HepG2 (cell line): ENCODE results near the gene ARVCF. TPM values are rescaled to one million over a fixed set of nuclear protein-coding genes. Genes with fewer than 3 reads are reported as not detected.

ENCODE experiments used
- ATAC-seq: fragments of 200-7000 bp; cut with Tn5 transposase; 3 replicates; pipeline ENCODE4 v1.9.1; 2020; ENCODE audit warnings: mild to moderate bottlenecking, moderate library complexity
- BruUV-seq: library from RNA; stranded (reverse); fragments of 400-500 nt; replicated peaks from 2 replicates; lab custom pipeline; 2021; lab: Mats Ljungman, UMichigan
- CTCF ChIA-PET: fragments of 300-600 bp; formaldehyde crosslinking; extraction: SDS; loops from one replicate; lab custom pipeline; 2021; ENCODE audit warnings: low total read pairs, inconsistent platforms, low intra/inter-chr PET ratio; lab: Yijun Ruan, JAX
- POLR2A ChIA-PET: fragments of 350-600 bp; sonication (Branson Sonifier 250); formaldehyde crosslinking; loops from one replicate; lab custom pipeline; 2020; ENCODE audit warnings: antibody characterized with exemption, inconsistent platforms; lab: Yijun Ruan, JAX
- DNase-seq: peaks from one replicate; pipeline ENCODE4 v3.0.0-alpha.2; 2015; ENCODE audit warnings: low spot score
- FAIRE-seq: peaks from 3 replicates; lab custom pipeline; 2011; peaks lifted over from hg19 to GRCh38; lab: Jason Lieb, UNC
- H2AFZ ChIP-seq: one replicate; pipeline ENCODE4 v1.6.1; 2011; ENCODE audit warnings: low read length, inconsistent platforms
- H3K27ac ChIP-seq: fragments of 300-600 bp; 3 replicates; pipeline ENCODE4 v1.8.0; 2011; ENCODE audit warnings: mixed run types, mild to moderate bottlenecking, mixed read lengths, low read length, inconsistent platforms; ENCODE audit not compliant: insufficient read depth; ENCODE audit errors: extremely low read length
- H3K27me3 ChIP-seq, 2 experiments: fragments of 200-600 bp in 1 of 2; 2 replicates in 1 of 2; 3 replicates in 1 of 2; pipeline versions ENCODE4 v1.6.0 to v1.8.0; 2011; ENCODE audit warnings: low read length in 2 of 2, mild to moderate bottlenecking in 2 of 2, moderate library complexity in 2 of 2, inconsistent platforms in 1 of 2; ENCODE audit not compliant: insufficient read depth in 2 of 2, control insufficient read depth in 1 of 2
- H3K36me3 ChIP-seq, 2 experiments: fragments of 200-600 bp in 1 of 2; replicated peaks in 1 of 2; 2 replicates in 1 of 2; 3 replicates in 1 of 2; pipeline versions ENCODE4 v1.5.1 to v1.8.0; 2011; ENCODE audit warnings: low read length in 2 of 2, inconsistent platforms in 1 of 2; ENCODE audit not compliant: insufficient read depth in 2 of 2, control insufficient read depth in 1 of 2
- H3K4me1 ChIP-seq: 2 replicates; pipeline ENCODE4 v1.5.1; 2012; ENCODE audit warnings: low read length, inconsistent platforms; ENCODE audit not compliant: insufficient read depth
- H3K4me2 ChIP-seq: 2 replicates; pipeline ENCODE4 v1.6.0; 2011; ENCODE audit warnings: low read depth, low read length, inconsistent platforms
- H3K4me3 ChIP-seq, 3 experiments: fragments of 200-600 bp in 1 of 3; sonication (generic), shearing (Covaris generic) in 1 of 3; replicated peaks in 1 of 3; 2 replicates each; pipeline ENCODE4 v1.5.1; 2011 to 2016; ENCODE audit warnings: low read length in 3 of 3, inconsistent platforms in 2 of 3, low read depth in 2 of 3, mild to moderate bottlenecking in 2 of 3, control low read depth in 1 of 3, mixed read lengths in 1 of 3; ENCODE audit not compliant: insufficient read depth in 1 of 3
- H3K79me2 ChIP-seq: one replicate; pipeline ENCODE4 v1.6.1; 2011; ENCODE audit warnings: low read length, inconsistent platforms; ENCODE audit not compliant: insufficient read depth
- H3K9ac ChIP-seq: 2 replicates; pipeline ENCODE4 v1.6.0; 2011; ENCODE audit warnings: mild to moderate bottlenecking, low read depth, low read length, inconsistent platforms; ENCODE audit not compliant: insufficient read depth
- H3K9me3 ChIP-seq: 2 replicates; pipeline ENCODE4 v1.5.1; 2012; ENCODE audit warnings: mild to moderate bottlenecking, low read length
- H4K20me1 ChIP-seq: 2 replicates; pipeline ENCODE4 v1.6.0; 2011; ENCODE audit warnings: inconsistent platforms, mild to moderate bottlenecking, low read length, moderate library complexity; ENCODE audit not compliant: insufficient read depth
- BRCA1 ChIP-seq: sonication (generic); formaldehyde crosslinking; IDR thresholded peaks from 2 replicates; pipeline ENCODE4 v1.4.0; 2020; ENCODE audit warnings: missing genetic modification reagents
- FOXA3 ChIP-seq: IDR thresholded peaks from 2 replicates; pipeline ENCODE4 v1.6.1; 2016; ENCODE audit warnings: missing genetic modification reagents, missing compliant biosample characterization
- HOXD1 ChIP-seq: sonication (generic); formaldehyde crosslinking; IDR thresholded peaks from 2 replicates; pipeline ENCODE4 v1.5.0; 2020; ENCODE audit warnings: missing genetic modification reagents
- JUN ChIP-seq: sonication (generic); formaldehyde crosslinking; IDR thresholded peaks from 2 replicates; pipeline ENCODE4 v1.4.0; 2020; ENCODE audit warnings: mild to moderate bottlenecking, missing genetic modification reagents
- MIER2 ChIP-seq: IDR thresholded peaks from 2 replicates; pipeline ENCODE4 v1.6.1; 2016; ENCODE audit warnings: missing biosample characterization, missing genetic modification reagents
- ZFP82 ChIP-seq: sonication (generic); formaldehyde crosslinking; IDR thresholded peaks from 2 replicates; pipeline ENCODE4 v1.5.1; 2020; ENCODE audit warnings: mild to moderate bottlenecking, missing genetic modification reagents, borderline replicate concordance
- WGBS: methylation state at CpG from one replicate; pipeline ENCODE4 v1.1.6; 2017; ENCODE audit warnings: low lambda C conversion rate; 5-methylcytosine and 5-hydroxymethylcytosine counted together
- in situ Hi-C: cut with HindIII; loops from 2 replicates; pipeline ENCODE4 v1.10.0; 2017; ENCODE audit warnings: low pct_unique_long_range_greater_than_20kb; ENCODE audit not compliant: extremely low pct_ligation_motif_present
- intact Hi-C: fragments of 100-400 bp; cut with micrococcal nuclease; formaldehyde crosslinking; loops from one replicate; pipeline ENCODE4 v1.10.0; 2022; ENCODE audit not compliant: unreplicated experiment
- polyA plus RNA-seq, 8 experiments: library from polyadenylated mRNA; depleted of rRNA in 3 of 8; stranded (reverse) in 7 of 8; unstranded in 1 of 8; fragments of >200 nt; fragmentation: Illumina TruSeq in 4 of 8; extraction: Trizol in 4 of 8; gene quantifications; 2 replicates each; pipeline versions ENCODE4 v1.2.1 to v1.2.3, GENCODE V29; 2011 to 2016; ENCODE audit warnings: low read depth in 4 of 8, missing spikeins in 1 of 8, mixed read lengths in 1 of 8; ENCODE audit not compliant: insufficient read depth in 1 of 8
- total RNA-seq, 5 experiments: library from RNA; depleted of rRNA; stranded (reverse); fragments of >200 nt; fragmentation: Illumina TruSeq; extraction: Trizol; gene quantifications; 2 replicates each; pipeline ENCODE4 v1.2.3, GENCODE V29; 2016; ENCODE audit warnings: low read depth in 1 of 5
- TF ChIP-seq, protein P1 (sequence below): sonication (generic); formaldehyde crosslinking; IDR thresholded peaks from 2 replicates; pipeline ENCODE4 v1.8.1; 2023; ENCODE audit warnings: mild to moderate bottlenecking, missing genetic modification reagents
- TF ChIP-seq, protein P2 (sequence below): sonication (generic); formaldehyde crosslinking; IDR thresholded peaks from 2 replicates; pipeline ENCODE4 v1.5.0; 2020; ENCODE audit warnings: mild to moderate bottlenecking, missing genetic modification reagents
- TF ChIP-seq, protein P3 (sequence below): sonication (generic); formaldehyde crosslinking; IDR thresholded peaks from 2 replicates; pipeline ENCODE4 v1.5.1; 2020; ENCODE audit warnings: missing genetic modification reagents, mild to moderate bottlenecking, borderline replicate concordance
- TF ChIP-seq, protein P4 (sequence below): IDR thresholded peaks from 2 replicates; pipeline ENCODE4 v1.6.1; 2018; ENCODE audit warnings: missing genetic modification reagents
- TF ChIP-seq, protein P5 (sequence below): conservative IDR thresholded peaks from 2 replicates; pipeline ENCODE4 v1.6.1; 2018; ENCODE audit warnings: missing genetic modification reagents
- TF ChIP-seq, protein P6 (sequence below): IDR thresholded peaks from 2 replicates; pipeline ENCODE4 v1.6.1; 2016; ENCODE audit warnings: low read depth, borderline replicate concordance

Gene ARVCF
- total and polyA plus RNA-seq, 2 of the 13 experiments (the other 11 are each of a cell fraction or from before 2014, with no cell fraction given), result 16.4 to 17.7 TPM

DNA sequence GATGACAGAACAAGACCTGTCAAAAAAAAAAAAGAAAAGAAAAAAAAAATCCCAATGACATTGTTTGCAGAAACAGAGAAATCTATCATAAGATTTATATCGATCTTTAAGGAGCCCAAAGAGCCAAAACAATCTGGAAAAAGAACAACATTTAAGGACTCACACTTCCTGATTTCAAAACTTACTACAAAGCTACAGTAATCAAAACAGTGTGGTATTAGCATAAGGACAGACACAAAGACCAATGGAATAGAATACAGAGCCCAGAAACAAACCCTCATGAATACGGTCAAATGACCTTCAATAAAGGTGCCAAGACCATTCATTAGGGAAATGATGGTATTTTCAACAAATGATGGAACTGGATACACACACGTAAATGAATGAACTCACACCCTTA lies 12.2 kb downstream of the ARVCF start (continued):
- TF ChIP-seq, protein P1, sequence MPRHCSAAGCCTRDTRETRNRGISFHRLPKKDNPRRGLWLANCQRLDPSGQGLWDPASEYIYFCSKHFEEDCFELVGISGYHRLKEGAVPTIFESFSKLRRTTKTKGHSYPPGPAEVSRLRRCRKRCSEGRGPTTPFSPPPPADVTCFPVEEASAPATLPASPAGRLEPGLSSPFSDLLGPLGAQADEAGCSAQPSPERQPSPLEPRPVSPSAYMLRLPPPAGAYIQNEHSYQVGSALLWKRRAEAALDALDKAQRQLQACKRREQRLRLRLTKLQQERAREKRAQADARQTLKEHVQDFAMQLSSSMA (CRISPR knock-in tag), result no peak

DNA sequence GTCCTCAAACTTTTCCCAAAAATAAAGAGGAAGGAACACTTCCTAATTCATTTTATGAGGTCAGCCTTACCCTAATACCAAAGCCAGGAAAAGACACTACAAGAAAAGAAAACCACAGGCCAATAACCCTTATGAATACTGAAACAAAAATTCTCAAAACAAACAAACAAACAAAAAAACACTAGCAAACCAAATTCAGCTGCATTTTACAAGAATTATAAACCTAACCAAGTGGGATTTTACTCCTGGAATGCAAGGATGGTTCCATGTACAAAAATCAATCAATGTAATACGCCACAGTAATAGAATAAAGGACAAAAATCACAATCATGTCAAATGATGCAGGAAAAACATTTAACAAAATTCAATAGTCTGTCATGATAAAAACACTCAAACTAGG lies 13.3 kb downstream of the ARVCF start:
- H3K4me3 ChIP-seq, result no peak overlapping the region
- no peaks in the 10 kb centered on the region; the same call in 1 of the 2 replicates for H4K20me1 ChIP-seq
- peak; percentile 4 for FAIRE-seq
- TF ChIP-seq, protein P2, sequence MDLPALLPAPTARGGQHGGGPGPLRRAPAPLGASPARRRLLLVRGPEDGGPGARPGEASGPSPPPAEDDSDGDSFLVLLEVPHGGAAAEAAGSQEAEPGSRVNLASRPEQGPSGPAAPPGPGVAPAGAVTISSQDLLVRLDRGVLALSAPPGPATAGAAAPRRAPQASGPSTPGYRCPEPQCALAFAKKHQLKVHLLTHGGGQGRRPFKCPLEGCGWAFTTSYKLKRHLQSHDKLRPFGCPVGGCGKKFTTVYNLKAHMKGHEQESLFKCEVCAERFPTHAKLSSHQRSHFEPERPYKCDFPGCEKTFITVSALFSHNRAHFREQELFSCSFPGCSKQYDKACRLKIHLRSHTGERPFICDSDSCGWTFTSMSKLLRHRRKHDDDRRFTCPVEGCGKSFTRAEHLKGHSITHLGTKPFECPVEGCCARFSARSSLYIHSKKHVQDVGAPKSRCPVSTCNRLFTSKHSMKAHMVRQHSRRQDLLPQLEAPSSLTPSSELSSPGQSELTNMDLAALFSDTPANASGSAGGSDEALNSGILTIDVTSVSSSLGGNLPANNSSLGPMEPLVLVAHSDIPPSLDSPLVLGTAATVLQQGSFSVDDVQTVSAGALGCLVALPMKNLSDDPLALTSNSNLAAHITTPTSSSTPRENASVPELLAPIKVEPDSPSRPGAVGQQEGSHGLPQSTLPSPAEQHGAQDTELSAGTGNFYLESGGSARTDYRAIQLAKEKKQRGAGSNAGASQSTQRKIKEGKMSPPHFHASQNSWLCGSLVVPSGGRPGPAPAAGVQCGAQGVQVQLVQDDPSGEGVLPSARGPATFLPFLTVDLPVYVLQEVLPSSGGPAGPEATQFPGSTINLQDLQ, result no peak
- TF ChIP-seq, protein P3, sequence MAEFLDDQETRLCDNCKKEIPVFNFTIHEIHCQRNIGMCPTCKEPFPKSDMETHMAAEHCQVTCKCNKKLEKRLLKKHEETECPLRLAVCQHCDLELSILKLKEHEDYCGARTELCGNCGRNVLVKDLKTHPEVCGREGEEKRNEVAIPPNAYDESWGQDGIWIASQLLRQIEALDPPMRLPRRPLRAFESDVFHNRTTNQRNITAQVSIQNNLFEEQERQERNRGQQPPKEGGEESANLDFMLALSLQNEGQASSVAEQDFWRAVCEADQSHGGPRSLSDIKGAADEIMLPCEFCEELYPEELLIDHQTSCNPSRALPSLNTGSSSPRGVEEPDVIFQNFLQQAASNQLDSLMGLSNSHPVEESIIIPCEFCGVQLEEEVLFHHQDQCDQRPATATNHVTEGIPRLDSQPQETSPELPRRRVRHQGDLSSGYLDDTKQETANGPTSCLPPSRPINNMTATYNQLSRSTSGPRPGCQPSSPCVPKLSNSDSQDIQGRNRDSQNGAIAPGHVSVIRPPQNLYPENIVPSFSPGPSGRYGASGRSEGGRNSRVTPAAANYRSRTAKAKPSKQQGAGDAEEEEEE (CRISPR knock-in tag), result no peak
- TF ChIP-seq ZFP82 (CRISPR knock-in tag) (no peak), HOXD1 (CRISPR knock-in tag) (no peak), MIER2 (CRISPR knock-in tag) (no peak), JUN (CRISPR knock-in tag) (no peak), FOXA3 (CRISPR knock-in tag) (no peak), BRCA1 (CRISPR knock-in tag) (no peak)
- TF ChIP-seq, protein P4, sequence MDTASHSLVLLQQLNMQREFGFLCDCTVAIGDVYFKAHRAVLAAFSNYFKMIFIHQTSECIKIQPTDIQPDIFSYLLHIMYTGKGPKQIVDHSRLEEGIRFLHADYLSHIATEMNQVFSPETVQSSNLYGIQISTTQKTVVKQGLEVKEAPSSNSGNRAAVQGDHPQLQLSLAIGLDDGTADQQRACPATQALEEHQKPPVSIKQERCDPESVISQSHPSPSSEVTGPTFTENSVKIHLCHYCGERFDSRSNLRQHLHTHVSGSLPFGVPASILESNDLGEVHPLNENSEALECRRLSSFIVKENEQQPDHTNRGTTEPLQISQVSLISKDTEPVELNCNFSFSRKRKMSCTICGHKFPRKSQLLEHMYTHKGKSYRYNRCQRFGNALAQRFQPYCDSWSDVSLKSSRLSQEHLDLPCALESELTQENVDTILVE, result no peak
- TF ChIP-seq, protein P5, sequence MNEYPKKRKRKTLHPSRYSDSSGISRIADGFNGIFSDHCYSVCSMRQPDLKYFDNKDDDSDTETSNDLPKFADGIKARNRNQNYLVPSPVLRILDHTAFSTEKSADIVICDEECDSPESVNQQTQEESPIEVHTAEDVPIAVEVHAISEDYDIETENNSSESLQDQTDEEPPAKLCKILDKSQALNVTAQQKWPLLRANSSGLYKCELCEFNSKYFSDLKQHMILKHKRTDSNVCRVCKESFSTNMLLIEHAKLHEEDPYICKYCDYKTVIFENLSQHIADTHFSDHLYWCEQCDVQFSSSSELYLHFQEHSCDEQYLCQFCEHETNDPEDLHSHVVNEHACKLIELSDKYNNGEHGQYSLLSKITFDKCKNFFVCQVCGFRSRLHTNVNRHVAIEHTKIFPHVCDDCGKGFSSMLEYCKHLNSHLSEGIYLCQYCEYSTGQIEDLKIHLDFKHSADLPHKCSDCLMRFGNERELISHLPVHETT (CRISPR knock-in tag), result no peak
- TF ChIP-seq, protein P6, sequence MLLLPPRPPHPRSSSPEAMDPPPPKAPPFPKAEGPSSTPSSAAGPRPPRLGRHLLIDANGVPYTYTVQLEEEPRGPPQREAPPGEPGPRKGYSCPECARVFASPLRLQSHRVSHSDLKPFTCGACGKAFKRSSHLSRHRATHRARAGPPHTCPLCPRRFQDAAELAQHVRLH (CRISPR knock-in tag), result no peak
- H3K79me2 ChIP-seq, result peaks cover 9% of the 10 kb centered on the region
- BruUV-seq, result no TSS peak
- H3K9ac ChIP-seq, result no peak overlapping the region
- ATAC-seq, result no peak
- DNase-seq, result no peak
- POLR2A ChIA-PET, result no interaction called here
- H3K9me3 ChIP-seq, result peaks cover 14% of the 10 kb centered on the region
- CTCF ChIA-PET, result no interaction called here
- H3K4me1 ChIP-seq, result peaks cover 43% of the 10 kb centered on the region
- WGBS, result 98% methylated on average over 1 of the region's 1 CpG
- H3K27me3 ChIP-seq, result no peaks in the 10 kb centered on the region
- intact Hi-C loops (no loop called here), in situ Hi-C loops (no loop called here)
- H2AFZ ChIP-seq, result no peak overlapping the region
- no peak overlapping the region for H3K27ac ChIP-seq
- no peak overlapping the region for H3K4me2 ChIP-seq
- peaks cover 1 to 7% of the 10 kb centered on the region in 2 experiments; a peak in 1 of 5 replicates for H3K36me3 ChIP-seq
